Measurements from ENCODE around the gene CCDC152. TPM values are rescaled to one million over a fixed set of nuclear protein-coding genes. Genes with fewer than 3 reads are reported as not detected.

Gene CCDC152
- total RNA-seq, 1 experiment from 2014 or later: not detected

DNA sequence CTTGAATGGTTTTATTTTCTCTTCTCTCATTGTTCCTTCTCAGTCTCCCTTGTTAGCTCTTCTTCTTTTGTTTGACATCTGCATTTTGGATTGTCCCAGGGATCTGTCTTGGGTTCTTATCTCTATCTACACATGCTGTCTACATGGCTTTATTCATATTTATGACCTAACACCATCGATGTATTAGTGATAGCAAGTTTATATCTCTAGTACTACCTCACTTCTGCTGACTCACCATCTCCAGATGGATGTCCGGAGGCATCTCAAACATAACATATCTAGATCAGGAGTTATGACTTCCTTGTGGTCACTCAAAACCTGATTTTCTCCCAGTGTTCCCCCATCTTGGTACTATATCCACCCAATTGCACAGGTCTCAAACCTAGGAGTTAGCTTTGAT is 74.3 kb downstream of the CCDC152 start:
- TF ChIP-seq EZH2 (IDR thresholded peaks at IDR 0.05; ENCODE audit: low read length, unreplicated experiment) (no peak), EZH2phosphoT487 (IDR thresholded peaks at IDR 0.05; ENCODE audit: borderline replicate concordance, low read length) (no peak)
- TF ChIP-seq, protein P1, sequence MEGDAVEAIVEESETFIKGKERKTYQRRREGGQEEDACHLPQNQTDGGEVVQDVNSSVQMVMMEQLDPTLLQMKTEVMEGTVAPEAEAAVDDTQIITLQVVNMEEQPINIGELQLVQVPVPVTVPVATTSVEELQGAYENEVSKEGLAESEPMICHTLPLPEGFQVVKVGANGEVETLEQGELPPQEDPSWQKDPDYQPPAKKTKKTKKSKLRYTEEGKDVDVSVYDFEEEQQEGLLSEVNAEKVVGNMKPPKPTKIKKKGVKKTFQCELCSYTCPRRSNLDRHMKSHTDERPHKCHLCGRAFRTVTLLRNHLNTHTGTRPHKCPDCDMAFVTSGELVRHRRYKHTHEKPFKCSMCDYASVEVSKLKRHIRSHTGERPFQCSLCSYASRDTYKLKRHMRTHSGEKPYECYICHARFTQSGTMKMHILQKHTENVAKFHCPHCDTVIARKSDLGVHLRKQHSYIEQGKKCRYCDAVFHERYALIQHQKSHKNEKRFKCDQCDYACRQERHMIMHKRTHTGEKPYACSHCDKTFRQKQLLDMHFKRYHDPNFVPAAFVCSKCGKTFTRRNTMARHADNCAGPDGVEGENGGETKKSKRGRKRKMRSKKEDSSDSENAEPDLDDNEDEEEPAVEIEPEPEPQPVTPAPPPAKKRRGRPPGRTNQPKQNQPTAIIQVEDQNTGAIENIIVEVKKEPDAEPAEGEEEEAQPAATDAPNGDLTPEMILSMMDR (conservative IDR thresholded peaks at IDR 0.05; ENCODE audit: low read depth, low read length): no peak
- Histone ChIP-seq H4K20me1 (ENCODE audit: low read length) (no peaks in the 10 kb centered on the region), H3K27me3 (ENCODE audit: low read length) (no peaks in the 10 kb centered on the region), H3K9me2 (replicated peaks; ENCODE audit: low read length) (no peaks in the 10 kb centered on the region), H3K36me3 (ENCODE audit: low read depth, low read length) (no peaks in the 10 kb centered on the region), H3K27ac (ENCODE audit: low read length) (no peak overlapping the region), H3K4me2 (ENCODE audit: low read length) (no peak overlapping the region), H3K4me3 (ENCODE audit: low read length) (no peak overlapping the region), H3K9ac (ENCODE audit: low read length) (no peak overlapping the region), H3K79me2 (ENCODE audit: low read length) (no peaks in the 10 kb centered on the region), H3K4me1 (ENCODE audit: insufficient read depth, low read length) (no peaks in the 10 kb centered on the region), H3F3A (ENCODE audit: low read length, unreplicated experiment) (no peaks in the 10 kb centered on the region), H2AFZ (ENCODE audit: low read length) (no peak overlapping the region), H3K9me3 (ENCODE audit: low read length) (no peaks in the 10 kb centered on the region)
- ATAC-seq (no peak), DNase-seq (no peak)
- CTCF ChIA-PET: no interaction called here
- no TSS peak for BruUV-seq (replicated peaks)
- intact Hi-C loops (cut with micrococcal nuclease): no loop called here
- POLR2A ChIA-PET (ENCODE audit: unreplicated experiment): no interaction called here

DNA sequence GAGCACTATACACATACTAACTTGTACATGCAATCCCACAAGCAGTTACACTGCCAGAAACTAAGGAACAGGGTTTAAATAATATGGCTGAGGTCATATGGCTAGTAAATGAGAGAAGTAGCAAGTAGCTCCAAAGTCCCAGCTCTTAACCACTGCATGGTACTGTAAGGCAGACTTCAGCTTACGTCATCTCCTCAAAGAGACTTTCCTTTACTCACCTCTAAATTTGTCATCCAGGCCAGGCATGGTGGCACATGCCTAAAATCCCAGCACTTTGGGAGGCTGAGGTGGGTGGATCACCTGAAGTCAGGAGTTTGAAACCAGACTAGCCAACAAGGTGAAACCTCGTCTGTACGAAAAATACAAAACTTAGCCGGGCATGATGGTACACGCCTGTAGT is 75.4 kb downstream of the CCDC152 start:
- POLR2A ChIA-PET (ENCODE audit: unreplicated experiment): no interaction called here
- Histone ChIP-seq H2AFZ (ENCODE audit: low read length) (no peak overlapping the region), H3K4me2 (ENCODE audit: low read length) (no peak overlapping the region), H3K4me3 (ENCODE audit: low read length) (no peak overlapping the region), H3K9me3 (ENCODE audit: low read length) (no peaks in the 10 kb centered on the region), H3K36me3 (ENCODE audit: low read depth, low read length) (no peaks in the 10 kb centered on the region), H3K27ac (ENCODE audit: low read length) (no peak overlapping the region), H3K4me1 (ENCODE audit: insufficient read depth, low read length) (no peaks in the 10 kb centered on the region), H3K9me2 (replicated peaks; ENCODE audit: low read length) (no peaks in the 10 kb centered on the region), H4K20me1 (ENCODE audit: low read length) (no peaks in the 10 kb centered on the region), H3K79me2 (ENCODE audit: low read length) (no peaks in the 10 kb centered on the region), H3K9ac (ENCODE audit: low read length) (no peak overlapping the region), H3F3A (ENCODE audit: low read length, unreplicated experiment) (no peaks in the 10 kb centered on the region), H3K27me3 (ENCODE audit: low read length) (no peaks in the 10 kb centered on the region)
- DNase-seq (no peak), ATAC-seq (no peak)
- BruUV-seq (replicated peaks): no TSS peak
- intact Hi-C loops (cut with micrococcal nuclease): no loop called here
- CTCF ChIA-PET: no interaction called here
- TF ChIP-seq, protein P1 (conservative IDR thresholded peaks at IDR 0.05; ENCODE audit: low read depth, low read length): no peak
- TF ChIP-seq EZH2 (IDR thresholded peaks at IDR 0.05; ENCODE audit: low read length, unreplicated experiment) (no peak), EZH2phosphoT487 (IDR thresholded peaks at IDR 0.05; ENCODE audit: borderline replicate concordance, low read length) (no peak)

DNA sequence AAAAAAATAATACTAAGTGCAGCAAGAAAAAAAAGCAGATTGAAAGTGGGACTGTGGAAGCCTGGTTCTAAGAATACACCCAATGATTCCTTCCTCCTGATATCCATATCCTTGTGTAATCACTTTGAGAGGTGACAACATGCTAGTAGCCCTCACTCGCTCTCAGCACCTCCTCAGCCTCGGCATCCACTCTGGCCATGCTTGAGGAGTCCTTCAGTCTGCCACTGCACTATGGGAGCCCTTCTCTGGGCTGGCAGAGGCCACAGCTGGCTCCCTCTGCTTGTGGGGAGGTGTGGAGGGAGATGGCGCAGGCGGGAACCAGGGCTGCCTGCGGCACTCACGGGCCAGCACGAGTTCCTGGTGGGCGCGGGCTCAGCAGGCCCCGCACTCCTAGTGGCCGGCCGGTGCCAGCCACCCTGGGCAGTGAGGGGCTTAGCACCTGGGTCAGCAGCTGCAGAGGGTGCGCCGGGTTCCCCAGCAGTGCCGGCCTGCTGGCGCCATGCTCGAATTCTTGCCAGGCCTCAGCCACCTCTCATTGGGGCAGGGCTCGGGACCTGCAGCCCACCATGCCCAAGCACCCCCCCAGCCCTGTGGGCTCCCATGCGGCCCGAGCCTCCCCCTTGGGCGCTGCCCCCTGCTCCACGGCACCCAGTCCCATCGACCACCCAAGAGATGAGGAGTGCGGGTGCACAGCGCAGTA is 79.6 kb downstream of the CCDC152 start:
- H3K27ac ChIP-seq (ENCODE audit: low read length): no peak overlapping the region
- H3K36me3 ChIP-seq (ENCODE audit: low read depth, low read length): no peaks in the 10 kb centered on the region
- H3K9ac ChIP-seq (ENCODE audit: low read length): no peak overlapping the region
- H3K4me1 ChIP-seq (ENCODE audit: insufficient read depth, low read length): no peaks in the 10 kb centered on the region
- H2AFZ ChIP-seq (ENCODE audit: low read length): no peak overlapping the region
- no peak overlapping the region for H3K4me3 ChIP-seq (ENCODE audit: low read length)
- DNase-seq (no peak), ATAC-seq (no peak)
- no peaks in the 10 kb centered on the region for H3K27me3 ChIP-seq (ENCODE audit: low read length)
- H3K9me3 ChIP-seq (ENCODE audit: low read length): no peaks in the 10 kb centered on the region
- ChIA-PET CTCF (no interaction called here), POLR2A (ENCODE audit: unreplicated experiment) (no interaction called here)
- BruUV-seq (replicated peaks): no TSS peak
- no peaks in the 10 kb centered on the region for H3K9me2 ChIP-seq (replicated peaks; ENCODE audit: low read length)
- no peaks in the 10 kb centered on the region for H3F3A ChIP-seq (ENCODE audit: low read length, unreplicated experiment)
- TF ChIP-seq EZH2 (IDR thresholded peaks at IDR 0.05; ENCODE audit: low read length, unreplicated experiment) (no peak), EZH2phosphoT487 (IDR thresholded peaks at IDR 0.05; ENCODE audit: borderline replicate concordance, low read length) (no peak)
- H4K20me1 ChIP-seq (ENCODE audit: low read length): no peaks in the 10 kb centered on the region
- intact Hi-C loops (cut with micrococcal nuclease): no loop called here
- no peak overlapping the region for H3K4me2 ChIP-seq (ENCODE audit: low read length)
- no peaks in the 10 kb centered on the region for H3K79me2 ChIP-seq (ENCODE audit: low read length)
